HG02970 (cell line): Measurements from ENCODE around the gene CDH13.
A peak's percentile ranks its signal among the peaks of the same experiment; 100 is the strongest.

Experiments used
- ATAC-seq: cut with Tn5 transposase; IDR thresholded peaks from one replicate; pipeline ENCODE4 v1.9.1; 2021; ENCODE audit warnings: mild to moderate bottlenecking, moderate library complexity, moderate number of reproducible peaks; ENCODE audit not compliant: unreplicated experiment, low FRiP score

The CDH13 gene

GRCh38 chr16:83666449-83666848 lies 1039.7 kb downstream of the CDH13 start:
- no peak for ATAC-seq

GRCh38 chr16:83669456-83669855 lies 1042.7 kb downstream of the CDH13 start:
- no peak for ATAC-seq

- ATAC-seq: no peak
Observed at GRCh38 chr16:83674931-83675535, 1048.3 kb downstream of the CDH13 start.

GRCh38 chr16:83676086-83676485 lies 1049.3 kb downstream of the CDH13 start:
- ATAC-seq: no peak

- no peak for ATAC-seq
Observed at GRCh38 chr16:83680980-83681379, 1054.2 kb downstream of the CDH13 start.

- no peak for ATAC-seq
Observed at GRCh38 chr16:83681381-83681956, 1054.7 kb downstream of the CDH13 start.

- ATAC-seq: no peak
Observed at GRCh38 chr16:83682116-83682867, 1055.5 kb downstream of the CDH13 start.

- ATAC-seq: no peak
Observed at GRCh38 chr16:83682868-83683235, 1056.1 kb downstream of the CDH13 start.

- no peak for ATAC-seq
Observed at GRCh38 chr16:83685615-83686165, 1058.9 kb downstream of the CDH13 start.

GRCh38 chr16:83686726-83687125 lies 1060.0 kb downstream of the CDH13 start:
- no peak for ATAC-seq

- peak; percentile 60 for ATAC-seq
Observed at GRCh38 chr16:83689385-83689831, 1062.6 kb downstream of the CDH13 start.

GRCh38 chr16:83692224-83692623 lies 1065.5 kb downstream of the CDH13 start:
- no peak for ATAC-seq

GRCh38 chr16:83698964-83699363 lies 1072.2 kb downstream of the CDH13 start:
- no peak for ATAC-seq

- ATAC-seq: no peak
Observed at GRCh38 chr16:83699817-83700216, 1073.0 kb downstream of the CDH13 start.

- ATAC-seq: no peak
Observed at GRCh38 chr16:83700918-83701317, 1074.1 kb downstream of the CDH13 start.

GRCh38 chr16:83701494-83701893 lies 1074.7 kb downstream of the CDH13 start:
- no peak for ATAC-seq

- no peak for ATAC-seq
Observed at GRCh38 chr16:83704656-83705055, 1077.9 kb downstream of the CDH13 start.

GRCh38 chr16:83705856-83706255 lies 1079.1 kb downstream of the CDH13 start:
- ATAC-seq: no peak

- no peak for ATAC-seq
Observed at GRCh38 chr16:83706394-83706793, 1079.6 kb downstream of the CDH13 start.

- no peak for ATAC-seq
Observed at GRCh38 chr16:83711069-83711468, 1084.3 kb downstream of the CDH13 start.

GRCh38 chr16:83713597-83713996 lies 1086.8 kb downstream of the CDH13 start:
- no peak for ATAC-seq
